HT-29 (cell line): Measurements from ENCODE around the gene SYNDIG1L. TPM values are rescaled to one million over a fixed set of nuclear protein-coding genes. Genes with fewer than 3 reads are reported as not detected.

Experiments used
- DNase-seq: peaks from one replicate; pipeline ENCODE4 v3.0.0-alpha.2; 2015; ENCODE audit warnings: low spot score
- total RNA-seq: library from RNA; depleted of rRNA; stranded (reverse); fragments of >200 nt; shearing (Covaris generic); gene quantifications from 2 replicates; pipeline ENCODE4 v1.2.3, GENCODE V29; 2014

Gene SYNDIG1L
- total RNA-seq, 1 experiment from 2014 or later: not detected

- no peak for DNase-seq
Observed at GRCh38 chr14:74429991-74430390, 4.0 kb upstream of the SYNDIG1L start.

GRCh38 chr14:74429221-74429691 lies 3.2 kb upstream of the SYNDIG1L start:
- DNase-seq: no peak

- no peak for DNase-seq
Observed at GRCh38 chr14:74427651-74428050, 1.6 kb upstream of the SYNDIG1L start.

GRCh38 chr14:74425525-74426201 lies 347 bp downstream of the SYNDIG1L start:
- no peak for DNase-seq

DNA sequence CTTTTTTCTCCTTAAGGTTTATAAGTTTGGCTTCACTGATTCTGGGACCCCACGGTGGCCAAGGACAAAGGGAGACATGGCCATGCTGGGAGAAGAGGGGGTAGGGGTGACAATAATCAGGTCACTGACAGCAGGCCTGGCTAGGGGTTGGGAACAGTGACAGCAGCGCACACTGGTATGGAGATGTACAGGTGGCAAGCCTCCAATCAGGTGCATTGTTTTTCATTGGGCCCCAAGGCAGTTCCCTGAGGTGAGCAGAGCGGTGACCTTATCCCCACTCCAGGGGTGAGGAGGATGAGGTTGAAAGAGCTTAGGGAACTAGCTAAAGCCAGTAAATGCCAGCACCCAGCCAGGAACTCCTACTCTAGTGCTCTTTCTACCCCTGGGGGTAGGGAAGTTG lies 1.4 kb downstream of the SYNDIG1L start:
- no peak for DNase-seq

GRCh38 chr14:74423246-74423645 lies 2.8 kb downstream of the SYNDIG1L start:
- DNase-seq: no peak

DNA sequence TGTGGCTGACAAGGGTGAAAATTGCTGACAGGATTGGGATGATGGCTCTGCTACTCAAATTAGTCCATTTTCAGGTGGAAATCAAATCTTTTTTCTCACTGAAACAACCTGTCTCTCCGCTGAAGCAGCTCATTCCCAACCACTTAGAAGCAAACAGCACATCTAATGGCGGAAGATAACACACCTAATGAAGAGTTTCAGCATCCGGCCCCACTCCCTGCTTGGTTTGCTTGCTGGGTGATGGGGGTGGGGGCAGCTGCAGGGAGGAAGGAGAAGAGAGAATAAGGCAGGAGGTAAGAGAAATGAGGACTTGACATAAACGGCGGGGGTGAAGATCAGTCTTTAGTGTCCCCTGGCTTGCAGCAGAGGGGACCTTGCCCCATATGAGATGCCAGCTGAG lies 4.0 kb downstream of the SYNDIG1L start:
- DNase-seq: no peak

GRCh38 chr14:74419086-74419485 lies 6.9 kb downstream of the SYNDIG1L start:
- no peak for DNase-seq

- DNase-seq: no peak
Observed at GRCh38 chr14:74418031-74418430, 8.0 kb downstream of the SYNDIG1L start.

DNA sequence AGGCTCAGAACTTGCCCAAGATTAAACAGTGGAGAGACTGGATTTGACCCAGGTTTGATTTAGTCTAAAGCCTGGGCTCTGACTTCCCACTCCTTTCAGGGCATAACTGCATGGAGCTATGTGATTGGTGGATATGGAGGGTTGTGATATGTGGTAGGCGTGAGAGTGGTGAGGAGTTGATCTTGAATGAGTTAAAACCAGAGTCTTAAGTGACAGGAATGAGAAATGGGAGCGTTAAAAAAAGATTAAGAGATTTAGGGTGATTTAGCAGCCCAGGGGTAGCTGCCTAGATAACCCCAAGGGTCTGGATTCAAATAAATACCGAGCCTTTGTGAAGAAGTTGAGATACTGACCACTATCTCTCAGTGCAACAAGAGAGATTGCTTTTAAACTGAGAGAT lies 8.4 kb downstream of the SYNDIG1L start:
- DNase-seq: no peak

GRCh38 chr14:74417201-74417600 lies 8.8 kb downstream of the SYNDIG1L start:
- no peak for DNase-seq

DNA sequence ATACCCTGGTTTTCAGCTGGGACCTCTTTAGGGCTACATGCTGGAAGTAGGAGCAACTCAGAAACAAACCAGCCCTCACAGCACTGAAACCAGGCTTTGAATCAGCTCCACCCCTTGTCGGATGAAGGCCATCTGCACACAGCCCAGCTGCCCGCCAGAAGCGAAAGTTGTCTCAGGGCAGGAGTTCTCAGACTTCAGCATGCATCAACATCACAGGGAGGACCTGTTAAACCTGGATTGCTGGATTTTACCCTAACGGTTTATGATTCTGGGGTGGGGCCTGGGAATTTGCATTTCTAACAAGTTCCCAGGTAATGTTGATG lies 10.9 kb downstream of the SYNDIG1L start:
- DNase-seq: no peak

DNA sequence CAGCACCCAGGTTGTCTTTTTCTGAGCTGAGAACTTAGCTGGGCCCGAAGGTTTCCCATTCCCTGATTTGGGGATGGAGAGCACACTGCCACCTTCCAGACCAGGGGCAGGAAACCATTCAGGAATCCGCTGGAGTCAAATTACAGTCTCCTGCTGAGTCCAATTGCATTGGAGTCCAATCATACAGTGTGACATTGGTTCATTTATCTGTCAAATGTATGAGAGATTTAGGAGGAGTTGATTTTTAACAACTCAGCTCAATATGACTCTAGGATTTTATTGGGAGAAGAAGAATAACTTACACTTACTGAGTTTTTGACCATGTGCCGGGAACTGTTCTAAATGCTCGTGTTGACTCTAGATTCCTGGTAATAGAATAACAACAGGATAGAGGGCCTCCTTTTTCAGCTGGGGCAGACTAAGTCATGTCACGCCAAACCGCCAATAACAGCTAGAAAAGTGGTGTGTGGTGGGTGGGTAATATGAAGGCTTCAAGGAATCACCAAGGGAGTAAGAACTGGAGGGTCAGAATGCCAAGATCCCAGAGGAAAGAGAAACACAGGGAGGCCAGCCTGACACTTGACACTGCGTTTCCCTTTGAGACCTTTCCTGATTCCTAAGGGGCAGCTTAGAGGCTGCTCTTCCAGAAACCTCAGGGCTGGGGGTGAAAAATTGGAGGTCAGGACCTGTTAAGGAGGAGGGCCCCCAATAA lies 11.5 kb downstream of the SYNDIG1L start:
- no peak for DNase-seq

GRCh38 chr14:74413627-74414026 lies 12.4 kb downstream of the SYNDIG1L start:
- no peak for DNase-seq

DNA sequence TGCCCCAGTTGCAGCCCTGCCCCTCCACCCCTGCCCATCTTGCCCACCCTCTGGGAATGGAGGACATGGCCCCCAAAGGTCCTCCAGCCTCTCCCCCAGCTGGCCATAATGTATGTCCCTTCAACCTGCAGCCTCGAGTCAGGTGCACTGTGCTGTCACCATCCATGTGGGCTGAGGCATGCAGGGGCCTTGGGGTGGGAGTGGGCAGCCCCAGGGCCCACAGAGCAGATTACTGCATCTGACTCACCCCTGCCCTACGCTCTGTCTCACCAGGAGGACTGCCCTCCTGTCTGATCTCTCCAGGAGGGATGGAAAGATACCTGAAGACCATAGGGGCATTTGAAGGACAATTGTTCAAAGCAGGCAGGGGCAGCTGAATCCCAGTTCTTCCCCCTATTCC lies 13.3 kb downstream of the SYNDIG1L start:
- DNase-seq: no peak

DNA sequence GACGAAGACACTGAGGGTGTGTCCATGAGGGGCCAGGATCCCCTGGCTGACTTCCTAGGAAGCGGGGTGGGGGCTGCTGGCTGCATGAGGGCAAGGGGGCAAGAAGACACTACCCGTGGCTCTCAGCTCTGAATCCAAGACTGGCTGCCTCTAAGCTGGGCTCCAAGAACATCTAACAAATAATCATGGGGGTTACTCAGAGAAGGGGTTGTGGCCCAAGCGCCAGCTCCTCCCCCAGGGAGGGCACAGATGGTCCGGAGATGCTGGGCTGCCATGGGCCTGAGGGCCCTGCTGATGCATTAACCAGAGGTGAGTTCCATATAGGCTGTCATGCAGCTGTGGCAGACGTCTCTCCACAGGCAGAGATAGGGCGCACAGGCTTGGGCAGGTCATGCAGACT lies 14.3 kb downstream of the SYNDIG1L start:
- DNase-seq: no peak

GRCh38 chr14:74409441-74409840 lies 16.6 kb downstream of the SYNDIG1L start:
- DNase-seq: no peak

DNA sequence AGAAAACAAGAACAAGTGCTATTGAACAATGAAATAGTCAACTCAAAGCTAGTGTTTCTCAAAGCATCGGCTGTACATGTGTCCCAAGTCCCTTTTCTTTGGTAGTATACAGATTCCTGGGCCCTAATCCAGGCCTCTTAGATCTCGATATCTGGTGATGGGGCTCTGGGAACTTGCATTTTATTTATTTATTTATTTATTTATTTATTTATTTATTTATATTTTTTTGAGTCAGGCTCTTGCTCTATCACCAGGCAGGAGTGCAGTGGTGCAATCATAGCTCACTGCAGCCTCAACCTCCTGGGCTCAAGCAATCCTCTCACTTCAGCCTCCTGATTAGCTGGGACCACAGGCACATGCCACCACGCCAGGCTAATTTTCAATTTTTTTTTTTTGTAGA lies 17.1 kb downstream of the SYNDIG1L start:
- DNase-seq: no peak

DNA sequence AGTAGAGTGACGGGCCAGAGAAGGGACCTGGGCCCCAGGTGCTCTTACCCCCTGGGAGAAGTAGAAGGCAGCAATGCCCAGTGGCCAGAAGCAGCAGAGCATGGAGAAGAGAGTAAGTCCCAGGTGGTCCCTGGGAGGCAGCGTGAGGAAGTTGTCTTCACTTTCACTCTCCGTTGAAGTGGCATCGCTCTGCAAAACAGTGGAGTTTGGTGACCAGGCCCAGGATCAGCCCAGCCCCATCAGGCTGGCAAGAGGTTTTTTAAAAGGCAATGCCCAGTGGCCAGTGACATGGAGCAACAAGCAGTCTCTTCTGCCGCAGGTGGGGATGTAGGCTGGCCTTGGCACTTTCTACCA lies 18.2 kb downstream of the SYNDIG1L start:
- no peak for DNase-seq

DNA sequence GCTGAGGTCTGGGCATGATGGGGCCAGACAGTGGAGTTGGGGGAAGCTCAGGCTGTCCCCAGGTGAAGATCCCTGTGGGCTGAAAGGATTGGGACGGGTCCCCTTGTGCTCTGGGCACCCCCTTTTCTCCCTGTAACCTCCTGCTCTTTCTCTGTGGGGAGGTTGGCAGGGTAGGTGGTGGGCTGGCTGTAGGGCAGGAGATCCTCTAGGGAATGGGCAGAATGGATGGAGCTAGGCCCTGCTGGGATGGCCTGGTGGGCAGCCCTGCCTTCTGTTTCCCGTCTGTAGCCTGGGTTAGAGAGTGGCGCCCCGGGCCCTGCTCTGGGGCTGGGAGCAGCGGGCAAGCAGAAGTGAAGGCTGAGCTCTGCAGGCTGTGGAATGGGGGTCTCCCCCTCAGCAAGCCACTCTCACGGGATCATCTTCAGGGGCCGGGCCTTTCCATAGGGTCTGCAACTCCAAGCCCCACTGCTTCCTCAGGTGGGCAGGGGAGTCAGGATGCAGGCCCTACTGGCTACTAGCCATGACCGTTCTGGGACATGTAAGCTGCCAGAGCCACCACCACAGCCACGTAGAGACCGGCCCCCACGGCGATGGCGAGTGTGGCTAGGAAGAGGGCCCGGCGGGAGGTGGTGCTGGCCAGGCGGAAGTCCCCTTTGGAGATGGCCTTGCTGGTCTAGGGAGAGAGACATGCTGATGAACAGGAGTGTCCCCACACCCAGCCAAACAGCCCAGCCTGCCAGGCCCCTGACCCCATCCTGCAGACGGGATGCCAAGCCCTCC lies 18.8 kb downstream of the SYNDIG1L start:
- no peak for DNase-seq

DNA sequence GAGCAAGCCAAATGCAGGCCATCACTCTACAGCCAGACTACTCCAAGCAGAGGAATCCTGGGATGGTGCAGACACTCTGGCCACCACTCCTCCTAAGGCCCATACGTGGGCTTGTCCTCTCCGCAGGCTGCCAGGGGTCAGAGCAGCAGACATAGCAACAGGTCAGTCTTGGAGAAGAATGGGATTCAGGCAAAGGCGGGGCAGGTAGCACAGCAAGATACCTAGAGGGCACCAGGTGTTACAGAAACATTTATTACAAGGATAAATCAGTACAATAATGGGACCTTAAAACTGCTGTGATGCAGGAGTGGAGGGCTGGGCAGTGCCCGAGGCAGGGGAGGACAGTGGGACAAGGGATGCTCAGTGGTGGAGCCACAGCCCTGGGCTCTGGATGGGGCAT lies 20.3 kb downstream of the SYNDIG1L start:
- DNase-seq: no peak

DNA sequence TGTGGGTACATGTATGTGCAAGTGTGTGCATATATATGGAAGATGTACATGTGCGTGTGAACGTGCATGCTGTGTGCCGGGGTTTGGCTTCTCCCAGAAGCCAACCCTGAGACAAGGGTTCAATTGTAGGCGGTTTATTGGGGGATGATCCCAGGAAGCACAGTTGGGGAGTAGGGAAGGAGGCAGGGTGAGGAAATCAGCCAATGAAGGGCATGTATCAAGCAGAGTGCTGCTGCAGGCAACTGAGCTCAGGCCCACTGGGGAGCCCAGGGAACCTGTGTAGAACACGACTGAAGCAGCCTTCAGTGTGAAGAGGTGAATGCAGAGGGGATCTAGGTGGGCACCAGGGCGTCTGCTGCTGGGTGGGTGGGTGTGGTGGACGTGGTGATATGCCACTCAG lies 21.6 kb downstream of the SYNDIG1L start:
- no peak for DNase-seq
